ENCODE data around the gene IFIT5. TPM values are rescaled to one million over a fixed set of nuclear protein-coding genes. Genes with fewer than 3 reads are reported as not detected.

Gene IFIT5
- total RNA-seq, 1 donor from 2014 or later, result 24.4 TPM

DNA sequence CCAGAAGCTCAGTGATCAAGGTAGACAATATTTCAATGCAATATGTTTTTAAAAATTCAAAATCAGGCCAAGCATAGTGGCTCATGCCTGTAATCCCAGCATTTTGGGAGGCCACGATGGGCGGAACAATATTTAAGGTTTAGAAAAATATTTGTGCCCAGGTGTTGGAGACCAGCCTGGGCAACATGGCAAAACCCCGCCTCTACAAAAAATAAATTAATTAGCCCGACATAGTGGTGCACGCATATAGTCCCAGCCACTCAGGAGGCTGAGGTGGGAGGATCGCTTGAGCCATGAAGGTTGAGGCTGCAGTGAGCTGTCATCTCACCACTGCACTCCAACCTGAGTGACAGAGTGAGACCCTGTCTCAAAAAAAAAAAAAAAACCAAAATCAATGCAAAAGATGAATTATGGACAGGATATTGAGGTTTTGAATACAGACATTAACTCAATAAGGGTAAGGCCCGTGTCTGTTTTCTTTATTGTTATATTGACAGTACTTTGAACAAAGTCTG lies 913 bp upstream of the IFIT5 start:
- H3K27me3 ChIP-seq, result no peaks in the 10 kb centered on the region
- no peak for ATAC-seq
- TF ChIP-seq, protein P1, sequence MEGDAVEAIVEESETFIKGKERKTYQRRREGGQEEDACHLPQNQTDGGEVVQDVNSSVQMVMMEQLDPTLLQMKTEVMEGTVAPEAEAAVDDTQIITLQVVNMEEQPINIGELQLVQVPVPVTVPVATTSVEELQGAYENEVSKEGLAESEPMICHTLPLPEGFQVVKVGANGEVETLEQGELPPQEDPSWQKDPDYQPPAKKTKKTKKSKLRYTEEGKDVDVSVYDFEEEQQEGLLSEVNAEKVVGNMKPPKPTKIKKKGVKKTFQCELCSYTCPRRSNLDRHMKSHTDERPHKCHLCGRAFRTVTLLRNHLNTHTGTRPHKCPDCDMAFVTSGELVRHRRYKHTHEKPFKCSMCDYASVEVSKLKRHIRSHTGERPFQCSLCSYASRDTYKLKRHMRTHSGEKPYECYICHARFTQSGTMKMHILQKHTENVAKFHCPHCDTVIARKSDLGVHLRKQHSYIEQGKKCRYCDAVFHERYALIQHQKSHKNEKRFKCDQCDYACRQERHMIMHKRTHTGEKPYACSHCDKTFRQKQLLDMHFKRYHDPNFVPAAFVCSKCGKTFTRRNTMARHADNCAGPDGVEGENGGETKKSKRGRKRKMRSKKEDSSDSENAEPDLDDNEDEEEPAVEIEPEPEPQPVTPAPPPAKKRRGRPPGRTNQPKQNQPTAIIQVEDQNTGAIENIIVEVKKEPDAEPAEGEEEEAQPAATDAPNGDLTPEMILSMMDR (IDR thresholded peaks at IDR 0.05), result no peak
- peaks cover 18% of the 10 kb centered on the region for H3K4me1 ChIP-seq
- DNase-seq, result no peak
- intact Hi-C loops (cut with DNase I), result no loop called here
- H3K36me3 ChIP-seq, result peaks cover 10% of the 10 kb centered on the region
- no peaks in the 10 kb centered on the region for H3K9me3 ChIP-seq
- H3K4me3 ChIP-seq, result peak overlapping the region; percentile 90
- H3K27ac ChIP-seq, result peak overlapping the region; percentile 98

DNA sequence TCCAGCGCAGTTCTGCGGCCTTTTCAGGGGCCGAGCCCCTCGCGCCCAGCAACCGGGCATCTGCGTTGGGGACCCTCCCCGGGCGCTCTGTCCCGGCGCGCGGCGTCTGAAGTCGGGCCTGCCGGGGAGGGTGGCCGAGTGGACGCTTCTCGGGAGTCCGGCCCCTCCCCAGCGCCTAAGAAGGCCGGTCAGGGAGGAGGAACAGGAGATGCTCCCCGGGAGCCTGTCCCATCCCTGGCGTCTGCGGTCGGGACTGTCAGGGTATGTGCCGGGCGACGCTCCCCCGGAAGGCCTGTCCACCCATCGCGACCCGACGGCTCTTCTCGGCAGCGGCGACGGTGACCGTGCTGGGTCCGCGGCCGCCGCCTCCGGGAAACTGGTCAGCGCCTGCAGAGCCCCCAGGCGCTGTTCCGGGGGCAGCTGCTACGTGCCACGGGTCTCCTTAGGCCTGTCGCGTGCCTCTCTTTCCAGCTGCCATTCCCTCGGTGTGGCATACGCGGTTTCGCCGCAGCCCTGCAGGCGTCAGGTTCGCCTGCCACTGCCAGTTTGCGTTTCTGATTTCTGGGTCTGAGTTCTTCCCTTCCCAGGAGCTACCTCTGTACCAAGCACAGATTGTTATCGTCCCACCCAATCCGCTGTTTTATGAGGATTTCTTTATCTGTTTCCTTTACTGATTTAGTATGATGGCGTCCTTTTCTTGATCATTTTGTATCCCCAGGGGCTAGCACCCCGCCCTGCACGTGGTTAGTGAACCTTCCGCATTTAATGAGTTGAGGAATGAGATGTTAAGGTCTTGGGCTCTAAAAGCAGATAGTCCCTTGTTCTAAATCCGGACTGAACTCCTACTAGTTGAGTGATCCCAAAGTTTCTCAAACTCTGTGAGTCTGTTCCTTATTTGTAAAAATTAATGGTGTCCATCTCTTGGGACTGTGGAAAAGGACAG lies 782 bp downstream of the IFIT5 start:
- DNase-seq (peak; percentile 82), ATAC-seq (peak; percentile 76)
- Histone ChIP-seq H3K4me3 (peak overlapping the region; percentile 90), H3K9me3 (no peaks in the 10 kb centered on the region), H3K27me3 (no peaks in the 10 kb centered on the region), H3K4me1 (peaks cover 32% of the 10 kb centered on the region), H3K36me3 (peaks cover 10% of the 10 kb centered on the region), H3K27ac (peak overlapping the region; percentile 98)
- TF ChIP-seq, protein P1 (IDR thresholded peaks at IDR 0.05), result no peak
- intact Hi-C loops (cut with DNase I), result no loop called here

DNA sequence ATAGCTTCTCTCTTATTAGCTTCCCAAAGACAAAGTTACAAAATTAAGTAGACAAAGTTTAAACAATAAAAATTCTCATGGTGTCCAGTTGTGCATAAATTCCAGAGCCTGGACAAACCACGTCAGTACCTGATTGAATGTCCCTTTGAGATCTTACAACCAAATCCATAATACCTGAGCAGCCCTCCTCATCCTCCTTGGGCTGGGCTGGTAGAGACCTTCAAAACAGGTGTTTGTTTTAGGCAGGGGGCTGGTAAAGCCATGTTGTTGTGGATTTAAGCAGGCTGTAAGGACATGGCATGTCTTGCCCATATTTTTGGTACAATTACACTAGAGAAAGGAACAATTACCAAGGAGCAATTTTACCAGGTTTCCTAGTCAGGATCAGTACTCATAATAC lies 2.1 kb downstream of the IFIT5 start:
- TF ChIP-seq, protein P1 (IDR thresholded peaks at IDR 0.05), result no peak
- no peak for ATAC-seq
- intact Hi-C loops (cut with DNase I), result no loop called here
- H3K9me3 ChIP-seq, result no peaks in the 10 kb centered on the region
- H3K4me1 ChIP-seq, result peaks cover 40% of the 10 kb centered on the region
- peak overlapping the region; percentile 90 for H3K4me3 ChIP-seq
- no peaks in the 10 kb centered on the region for H3K27me3 ChIP-seq
- no peak for DNase-seq
- no peak overlapping the region for H3K27ac ChIP-seq
- H3K36me3 ChIP-seq, result peaks cover 19% of the 10 kb centered on the region

DNA sequence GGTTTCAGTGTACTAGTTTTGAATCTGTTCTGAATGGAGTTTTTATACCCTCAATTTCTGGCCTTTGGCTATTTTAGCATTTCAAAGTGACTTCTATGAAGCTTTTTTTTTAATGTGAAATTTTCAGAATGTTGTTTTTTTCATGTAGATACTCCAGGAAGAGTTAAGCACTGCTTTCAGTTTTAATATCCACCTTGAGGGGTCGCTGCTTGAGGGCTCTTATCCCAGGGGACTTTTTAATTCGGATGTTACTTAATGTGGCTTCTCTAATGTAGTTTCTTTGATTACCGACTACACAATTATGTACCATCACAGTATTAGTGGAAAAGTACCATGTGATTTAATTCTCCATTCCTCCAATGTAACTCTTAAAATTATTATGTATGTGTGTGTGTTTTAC lies 5.2 kb downstream of the IFIT5 start:
- H3K27ac ChIP-seq, result no peak overlapping the region
- DNase-seq (no peak), ATAC-seq (no peak)
- H3K9me3 ChIP-seq, result no peaks in the 10 kb centered on the region
- TF ChIP-seq, protein P1 (IDR thresholded peaks at IDR 0.05), result peak; percentile 45
- peaks cover 40% of the 10 kb centered on the region for H3K4me1 ChIP-seq
- intact Hi-C loops (cut with DNase I), result no loop called here
- no peaks in the 10 kb centered on the region for H3K27me3 ChIP-seq
- peaks cover 19% of the 10 kb centered on the region for H3K36me3 ChIP-seq
- peak overlapping the region; percentile 11 for H3K4me3 ChIP-seq

DNA sequence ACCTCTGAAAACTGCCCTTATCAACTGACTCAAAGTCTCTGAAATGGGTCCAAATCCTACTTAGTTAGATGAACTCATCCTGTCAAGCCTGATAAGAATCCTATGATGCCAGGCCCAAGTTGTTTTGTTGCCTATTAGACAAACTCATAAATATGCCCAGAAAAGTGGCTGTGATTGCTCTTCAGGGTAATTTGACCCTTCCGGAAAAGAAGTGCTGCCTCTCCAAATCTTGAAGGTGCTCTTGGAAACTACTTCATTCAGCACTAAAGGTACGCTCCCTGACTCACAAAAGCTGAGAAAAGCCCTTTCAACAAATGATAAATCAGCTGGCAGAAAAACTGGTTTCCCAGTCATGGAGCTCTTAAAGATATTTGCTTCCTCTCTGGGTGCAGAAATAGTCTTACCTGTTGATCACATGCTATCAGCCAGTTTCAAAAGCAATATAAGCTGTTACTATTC lies 6.7 kb downstream of the IFIT5 start:
- Histone ChIP-seq H3K4me1 (peaks cover 31% of the 10 kb centered on the region), H3K36me3 (peaks cover 19% of the 10 kb centered on the region), H3K27me3 (no peaks in the 10 kb centered on the region), H3K27ac (no peak overlapping the region), H3K4me3 (no peak overlapping the region), H3K9me3 (no peaks in the 10 kb centered on the region)
- peak; percentile 84 for ATAC-seq
- DNase-seq, result no peak
- TF ChIP-seq, protein P1 (IDR thresholded peaks at IDR 0.05), result no peak
- intact Hi-C loops (cut with DNase I), result no loop called here

Data from upper lobe of right lung (tissue), 1 donor.